Right kidney (tissue), 1 donor: ENCODE measurements around the gene PCAT7.
"Not testable (repeated sequence)": the region's sequence is repeated elsewhere in the genome, so short reads cannot be mapped to it uniquely, and the experiment has no call there.

Source experiments
- DNase-seq: peaks from one replicate; pipeline ENCODE4 v3.0.0-alpha.2; 2016

The PCAT7 gene

DNA sequence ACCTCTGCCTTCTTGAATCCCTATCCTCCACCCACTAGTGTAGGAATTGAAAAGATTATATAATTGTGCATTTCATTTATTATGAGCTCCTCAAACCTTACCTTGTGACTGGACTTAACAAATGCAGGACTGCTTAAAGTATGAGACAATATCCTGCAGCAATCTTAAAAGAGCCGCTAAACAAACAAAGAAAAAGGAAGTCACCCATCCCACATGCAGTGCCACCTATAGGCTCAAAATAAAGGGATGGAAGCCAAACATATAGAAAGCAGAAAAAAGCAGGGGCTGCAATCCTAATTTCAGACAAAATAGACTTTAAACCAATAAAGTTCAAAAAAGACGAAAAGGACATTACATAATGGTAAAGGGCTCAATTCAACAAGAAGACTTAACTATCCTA is 8.7 kb downstream of the PCAT7 start:
- no peak for DNase-seq

DNA sequence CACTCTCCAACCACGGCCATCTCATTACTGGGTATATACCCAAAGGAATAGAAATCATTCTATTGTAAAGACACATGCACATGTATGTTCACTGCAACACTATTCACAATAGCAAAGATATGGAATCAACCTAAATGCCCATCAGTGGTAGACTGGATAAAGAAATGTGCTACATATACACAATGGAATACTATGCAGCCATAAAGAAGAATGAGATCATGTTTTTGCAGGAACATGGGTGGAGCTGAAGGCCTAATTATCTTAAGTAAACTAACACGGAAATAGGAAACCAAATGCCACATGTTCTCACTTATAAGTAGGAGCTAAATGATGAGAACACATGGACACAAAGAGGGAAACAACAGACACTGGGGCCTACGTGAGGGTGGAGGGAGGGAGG is 9.4 kb downstream of the PCAT7 start:
- DNase-seq = not testable (repeated sequence)

DNA sequence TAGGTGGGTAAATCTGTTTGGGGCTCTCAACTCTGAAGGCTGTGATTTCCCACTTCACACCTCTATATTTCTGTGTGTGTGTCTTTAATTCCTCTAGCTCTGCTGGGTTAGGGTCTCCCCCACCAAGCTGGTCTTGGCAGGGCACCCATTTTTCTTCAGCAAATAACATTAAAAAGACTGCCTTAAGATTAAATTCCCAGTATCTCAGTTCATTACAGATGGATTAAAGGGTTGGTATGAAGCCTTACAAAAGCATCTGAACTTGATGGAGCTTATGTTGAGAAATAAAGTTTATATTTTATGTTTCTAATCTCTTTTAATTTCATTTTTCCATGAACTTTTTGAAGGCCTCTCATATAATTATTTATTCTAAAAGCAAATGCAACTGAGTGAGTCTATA is 11.7 kb downstream of the PCAT7 start:
- no peak for DNase-seq

DNA sequence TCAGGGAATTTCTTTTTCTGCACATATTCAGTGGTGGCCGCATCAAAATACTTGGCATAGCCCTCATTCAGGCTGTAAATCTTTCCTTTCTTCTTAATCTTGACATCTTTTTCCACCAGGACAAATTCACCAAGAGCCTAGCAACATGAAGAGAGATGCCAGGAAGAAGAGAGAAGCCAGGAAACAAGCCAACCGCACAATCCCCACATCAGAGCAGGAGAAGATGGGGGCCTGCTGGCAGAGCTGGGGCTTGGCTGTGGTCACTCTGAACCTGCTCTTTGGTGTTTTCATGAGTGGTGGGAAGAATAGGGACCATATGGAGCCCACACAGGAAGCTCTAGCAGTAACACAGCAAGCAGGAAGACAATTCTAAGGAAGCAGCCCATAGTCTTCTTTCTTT is 12.4 kb downstream of the PCAT7 start:
- DNase-seq = no peak

DNA sequence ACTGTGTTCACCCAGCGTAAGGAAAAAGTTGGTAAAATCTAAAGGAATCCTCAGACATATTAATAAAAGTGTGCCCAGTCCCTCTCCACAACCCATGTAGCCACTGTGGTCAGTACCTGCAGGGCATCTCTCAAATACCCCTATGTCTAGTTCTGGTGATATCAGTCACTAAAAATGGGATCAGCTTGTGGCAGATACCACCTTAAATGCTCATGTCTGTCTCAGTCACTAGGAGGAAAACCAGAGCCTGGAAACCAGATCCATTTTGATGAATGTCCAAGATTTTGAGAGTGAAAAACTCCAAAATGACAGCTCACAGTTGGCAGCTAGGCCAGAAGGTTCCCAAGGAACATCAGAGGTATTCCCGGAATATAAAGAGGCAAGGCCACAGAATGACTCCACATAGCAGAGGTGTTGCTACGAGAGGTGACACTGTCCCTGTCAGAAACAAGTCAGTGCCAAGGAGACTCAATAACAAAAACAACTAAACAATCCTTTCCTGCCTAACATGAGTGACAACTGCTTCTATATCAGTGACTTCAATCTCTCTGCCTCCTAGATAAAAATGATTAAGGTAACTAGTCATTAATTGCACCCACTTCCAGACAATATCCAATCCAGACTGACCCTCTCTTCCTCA is 13.5 kb downstream of the PCAT7 start:
- DNase-seq = no peak

DNA sequence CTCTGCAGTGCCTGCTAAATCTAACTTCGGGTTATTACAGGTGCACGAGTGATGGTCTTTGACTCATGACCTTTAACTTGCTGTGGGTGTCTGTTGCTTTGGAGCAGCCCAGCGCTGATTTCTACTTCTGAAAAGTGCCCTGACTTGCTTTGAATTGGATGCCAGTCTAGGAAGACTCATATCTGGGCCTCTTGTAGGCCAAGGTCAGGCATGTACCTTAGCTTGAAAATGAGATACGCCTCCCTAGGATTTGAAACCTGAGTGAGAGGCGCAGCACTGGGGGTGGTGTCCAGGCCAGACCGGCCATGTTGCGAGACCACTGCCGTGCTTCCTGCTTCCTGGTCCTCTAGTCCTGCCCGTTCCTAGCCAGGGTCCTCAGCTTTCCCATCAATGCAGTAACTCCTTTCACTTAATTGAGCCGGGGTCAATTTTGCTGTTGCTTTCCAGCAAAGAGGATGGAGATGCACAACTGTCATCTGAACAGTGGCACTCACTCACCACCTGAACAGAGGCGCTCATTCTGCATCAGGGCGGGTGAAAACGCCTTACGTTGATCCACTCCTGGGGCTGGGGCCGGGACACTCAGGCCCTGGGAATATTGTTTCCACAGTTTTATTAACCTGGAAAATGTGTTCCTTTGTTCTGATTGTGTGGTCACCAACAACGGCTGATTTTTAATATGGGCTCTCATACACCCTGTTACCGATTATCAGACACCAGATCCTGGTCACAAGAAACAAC is 14.3 kb downstream of the PCAT7 start:
- DNase-seq = no peak

DNA sequence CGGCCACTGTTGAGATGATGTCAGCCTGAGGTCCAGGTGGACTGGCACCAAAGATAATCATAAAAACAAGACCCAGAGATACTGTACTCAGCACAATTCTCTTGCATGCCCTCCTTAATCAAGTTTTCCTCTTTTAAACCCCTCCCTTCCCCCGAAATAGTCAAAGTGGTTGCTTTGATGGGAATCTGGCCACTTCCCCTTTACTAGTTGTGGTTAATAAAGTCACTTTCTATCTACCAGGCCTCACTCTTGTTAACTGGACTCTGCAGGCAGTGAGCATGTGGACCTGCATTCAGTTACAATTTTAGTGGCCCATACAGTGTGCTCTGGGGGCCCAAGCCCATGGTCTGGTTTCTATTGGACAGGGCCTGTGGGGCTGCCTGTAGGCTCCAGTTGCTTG is 21.2 kb downstream of the PCAT7 start:
- DNase-seq = no peak

DNA sequence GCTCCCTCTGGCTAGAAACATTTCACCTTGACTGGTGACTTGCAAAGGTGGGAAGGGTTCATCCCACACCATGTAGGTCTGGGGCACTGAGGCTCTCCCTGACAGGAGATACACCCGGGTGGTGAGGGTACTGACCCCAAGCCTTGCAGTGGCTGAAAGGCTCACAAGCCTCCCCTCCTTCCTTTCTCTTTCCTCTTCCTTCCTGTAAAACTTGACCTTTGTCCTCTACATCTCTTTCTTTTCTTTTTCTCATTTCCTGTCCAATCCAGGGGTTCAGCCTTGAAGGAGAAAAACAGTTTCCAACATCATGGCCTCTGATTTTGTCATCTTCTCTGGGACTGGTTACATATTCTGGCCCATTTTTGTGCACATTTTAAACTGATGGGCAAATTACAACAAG is 22.2 kb downstream of the PCAT7 start:
- DNase-seq = no peak

DNA sequence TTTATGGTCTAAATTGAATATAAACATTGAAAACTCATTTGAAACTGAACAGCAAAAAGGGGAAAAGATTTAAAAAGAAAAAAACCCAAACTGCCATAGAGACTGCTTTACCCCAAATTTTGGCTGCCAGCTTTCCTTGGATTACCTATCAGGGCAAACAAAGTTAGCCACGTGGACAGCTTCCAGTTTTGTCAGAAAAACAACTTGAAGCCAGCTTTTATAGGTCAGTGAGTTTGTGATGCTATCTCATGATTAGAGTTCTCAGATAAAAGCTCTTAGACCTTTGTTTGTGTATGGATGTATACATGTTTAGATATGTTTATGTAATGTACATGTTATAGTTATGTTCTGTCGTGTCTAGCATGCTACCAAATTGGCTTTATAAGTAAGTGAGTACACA is 22.7 kb downstream of the PCAT7 start:
- DNase-seq = no peak

DNA sequence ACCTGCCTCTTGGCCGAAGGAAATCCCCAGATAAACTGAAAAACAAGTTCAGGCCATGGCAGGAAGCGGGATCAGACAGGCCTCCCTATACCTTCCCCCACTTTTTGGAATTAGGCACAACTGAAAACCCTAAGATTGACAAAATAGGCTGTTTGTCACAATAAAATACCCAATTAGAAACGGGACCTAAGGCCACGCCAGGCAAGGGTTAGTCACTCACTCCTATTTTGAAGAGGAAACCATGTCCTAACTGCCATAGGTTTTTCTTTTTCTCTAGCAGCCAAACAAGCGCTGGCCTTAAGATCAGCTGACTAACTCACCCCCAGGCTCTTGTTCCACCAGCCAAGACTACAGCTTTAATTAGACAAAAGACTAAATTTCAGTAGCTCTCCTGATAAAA is 26.8 kb downstream of the PCAT7 start:
- DNase-seq = no peak

DNA sequence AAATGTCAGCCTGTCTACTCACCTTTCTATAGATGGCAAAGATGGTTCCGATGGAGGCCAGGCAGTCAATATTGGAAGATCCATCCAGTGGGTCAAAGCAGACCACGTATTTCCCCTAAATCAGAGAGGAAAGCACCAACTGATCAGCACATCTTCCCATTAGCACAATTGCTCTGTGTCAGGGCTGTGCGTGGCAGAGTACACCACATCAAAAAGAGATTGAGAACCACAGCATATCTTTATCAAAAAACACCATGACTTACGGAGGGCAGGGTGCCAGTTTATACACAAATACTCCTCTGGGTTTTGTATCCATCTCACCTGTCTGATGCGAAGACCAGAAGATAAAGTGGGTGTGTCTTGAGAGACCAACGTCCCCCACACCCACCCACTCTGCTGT is 29.7 kb downstream of the PCAT7 start:
- DNase-seq = no peak

DNA sequence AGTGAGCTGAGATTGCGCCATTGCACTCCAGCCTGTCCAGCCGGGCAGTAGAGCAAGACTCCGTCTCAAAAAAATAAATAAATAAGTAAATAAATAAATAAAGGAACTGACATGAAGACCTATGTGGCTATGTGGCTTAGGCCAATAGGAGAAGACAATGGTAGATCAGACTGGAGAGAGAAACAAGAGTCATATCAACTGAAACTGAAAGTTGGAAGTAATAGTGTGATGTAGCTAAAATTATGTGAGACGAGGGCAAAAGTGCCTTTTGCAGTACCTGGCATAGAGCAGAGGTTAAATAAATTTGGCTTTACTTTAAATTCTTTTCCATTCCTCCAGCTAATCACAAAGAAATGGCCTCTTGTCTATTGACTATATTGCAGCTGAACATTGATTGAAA is 31.4 kb downstream of the PCAT7 start:
- no peak for DNase-seq

DNA sequence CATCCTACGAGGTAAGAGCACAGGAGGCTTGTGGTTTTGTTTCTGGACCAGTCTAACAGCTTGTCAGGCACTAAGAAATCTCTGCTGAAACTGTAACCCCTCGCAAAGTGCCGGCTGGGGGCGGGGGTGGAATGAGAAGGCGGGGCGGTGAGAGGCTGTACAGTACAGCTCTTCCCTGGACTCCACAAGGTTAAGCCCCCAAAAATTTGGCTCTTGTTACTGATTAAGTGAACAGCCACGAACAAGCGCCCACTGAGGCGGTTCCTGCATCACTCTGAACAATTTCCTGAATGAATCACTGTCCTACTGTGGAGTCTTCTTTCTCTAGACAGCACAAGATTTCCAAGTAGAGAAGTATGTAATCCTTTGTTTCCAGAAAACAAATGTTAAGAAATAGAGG is 31.9 kb downstream of the PCAT7 start:
- DNase-seq = no peak

DNA sequence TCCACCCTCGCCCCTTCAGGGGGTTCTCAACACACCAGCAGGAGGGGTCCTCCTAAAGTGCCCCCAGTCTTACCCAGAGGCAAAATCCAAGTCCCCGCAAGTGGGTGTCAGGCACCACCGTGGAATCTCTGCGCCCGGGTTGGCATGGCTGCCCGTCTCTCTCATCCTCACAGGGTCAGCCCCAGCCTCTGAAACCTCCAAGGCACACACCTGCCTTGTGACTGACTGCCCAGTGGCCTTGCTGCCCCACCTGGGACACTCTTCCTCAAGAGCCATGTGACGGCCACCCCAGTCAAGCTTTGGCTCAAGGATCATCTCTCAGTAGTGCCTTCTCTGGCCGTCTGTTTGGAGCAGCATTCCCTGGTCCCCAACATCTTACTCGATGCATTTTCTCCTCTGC is 33.8 kb downstream of the PCAT7 start:
- DNase-seq = no peak

DNA sequence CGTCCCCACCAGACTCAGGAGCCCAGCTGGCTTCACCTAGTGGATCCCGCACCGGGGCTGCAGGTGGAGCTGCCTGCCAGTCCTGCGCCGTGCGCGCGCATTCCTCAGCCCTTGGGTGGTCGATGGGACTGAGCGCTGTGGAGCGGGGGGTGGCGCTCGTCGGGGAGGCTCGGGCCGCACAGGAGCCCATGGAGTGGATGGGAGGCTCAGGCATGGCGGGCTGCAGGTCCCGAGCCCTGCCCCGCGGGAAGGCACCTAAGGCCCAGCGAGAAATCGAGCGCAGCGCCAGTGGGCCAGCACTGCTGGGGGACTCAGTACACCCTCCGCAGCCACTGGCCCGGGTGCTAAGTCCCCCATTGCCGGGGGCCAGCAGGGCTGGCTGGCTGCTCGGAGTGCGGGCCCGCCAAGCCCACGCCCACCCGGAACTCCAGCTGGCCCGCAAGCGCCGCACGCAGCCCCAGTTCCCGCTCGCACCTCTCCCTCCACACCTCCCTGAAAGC is 36.2 kb downstream of the PCAT7 start:
- not testable (repeated sequence) for DNase-seq

DNA sequence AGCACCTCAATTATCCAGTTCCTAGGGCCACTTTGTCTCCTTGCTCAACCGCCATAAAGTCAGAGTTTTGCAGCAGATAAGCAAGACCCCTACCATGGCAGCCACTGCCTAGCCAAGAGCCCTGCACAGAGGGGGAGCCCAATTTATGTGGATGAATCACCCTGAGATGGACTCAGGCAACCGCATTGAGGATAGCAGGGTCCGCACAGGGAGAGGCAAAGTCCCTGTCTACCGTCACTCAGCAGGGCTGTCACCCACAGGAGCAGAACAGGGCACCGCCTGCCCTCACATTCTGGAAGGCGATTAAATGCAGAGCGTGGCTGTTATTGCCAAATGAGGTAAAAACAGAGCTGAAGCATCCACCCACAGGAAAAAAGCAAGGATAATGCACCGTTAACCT is 37.0 kb downstream of the PCAT7 start:
- DNase-seq = no peak

DNA sequence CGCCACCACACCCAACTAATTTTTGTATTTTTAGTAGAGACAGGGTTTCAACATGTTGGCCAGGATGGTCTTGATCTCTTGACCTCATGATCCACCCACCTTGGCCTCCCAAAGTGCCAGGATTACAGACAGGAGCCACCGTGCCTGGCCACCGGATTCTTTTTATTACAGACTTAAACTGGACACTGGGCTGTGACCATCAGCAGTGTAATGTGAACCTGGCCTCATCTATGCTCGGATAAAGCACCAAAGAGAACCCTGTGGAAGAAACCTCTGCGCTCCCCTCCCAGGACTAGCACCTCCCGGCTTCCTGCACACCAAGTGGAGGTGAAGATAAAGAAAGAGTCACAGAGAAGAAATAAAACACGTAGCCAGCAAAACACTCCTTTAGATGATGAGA is 37.8 kb downstream of the PCAT7 start:
- not testable (repeated sequence) for DNase-seq

DNA sequence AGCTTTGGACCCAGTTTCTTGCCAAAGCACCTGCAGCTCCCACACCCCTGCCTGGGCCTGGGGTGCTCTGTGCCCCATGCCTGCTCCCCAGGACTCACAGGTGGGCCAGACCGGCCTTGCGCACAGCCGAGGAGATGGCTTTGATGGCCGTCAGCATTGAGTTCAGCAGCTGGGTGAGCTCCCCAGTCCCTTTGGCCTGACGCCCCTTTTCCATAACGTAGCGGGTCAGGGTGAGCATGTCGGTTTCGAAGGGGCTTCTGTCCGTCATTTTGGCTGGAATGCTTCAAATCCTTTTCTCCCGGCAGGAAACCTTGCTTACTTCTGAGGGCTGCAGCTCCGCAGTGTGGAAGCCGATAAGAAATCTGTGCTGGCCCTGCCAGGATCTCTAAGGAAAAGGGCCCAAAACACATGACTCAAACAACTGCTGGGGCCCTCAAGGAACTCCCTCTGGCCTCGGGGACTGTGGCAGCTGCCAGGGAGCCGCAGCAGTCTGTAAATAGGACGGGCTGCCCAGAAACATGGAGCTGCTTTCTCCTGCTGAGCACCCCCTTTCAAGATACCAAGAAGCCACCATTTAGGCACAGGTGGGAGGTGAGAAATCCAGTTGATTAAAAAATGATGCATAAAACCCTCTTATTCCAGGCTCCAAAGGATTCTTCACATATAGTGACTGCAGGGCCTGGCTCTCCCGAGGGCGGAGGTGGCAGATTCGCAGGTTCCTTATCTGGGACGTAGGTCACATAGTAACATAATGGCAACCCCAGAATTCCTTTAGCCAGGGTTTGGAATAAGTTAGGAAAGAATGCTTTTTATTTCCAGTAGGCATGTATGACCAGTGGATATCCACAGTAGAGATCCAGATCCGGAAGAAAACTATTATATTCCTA is 38.8 kb downstream of the PCAT7 start, which contains the start of gene FBP2:
Gene FBP2, minus strand, starts transcription at position 366 of the 887 bp plus-strand sequence. Its CDS starts 98 bp downstream, at position 268.
- DNase-seq = no peak

DNA sequence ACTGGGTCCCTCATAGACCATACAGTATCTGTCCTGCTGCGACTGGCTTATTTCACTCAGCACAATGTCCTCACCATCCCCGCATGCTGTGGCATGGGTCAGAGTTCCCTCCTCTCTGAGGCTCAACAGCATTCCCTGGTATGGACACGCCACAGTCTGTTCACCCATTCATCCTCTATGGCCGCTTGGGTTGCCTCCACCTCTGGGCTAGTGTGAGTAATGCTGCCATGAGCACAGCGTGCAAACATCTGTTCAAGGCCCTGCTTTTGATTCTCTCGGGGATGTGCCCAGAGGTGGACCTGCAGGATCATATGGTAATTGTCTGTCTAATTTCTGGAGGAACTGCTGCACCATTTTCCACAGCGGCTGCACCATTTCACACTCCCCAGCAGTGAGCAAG is 44.2 kb downstream of the PCAT7 start:
- DNase-seq = no peak

DNA sequence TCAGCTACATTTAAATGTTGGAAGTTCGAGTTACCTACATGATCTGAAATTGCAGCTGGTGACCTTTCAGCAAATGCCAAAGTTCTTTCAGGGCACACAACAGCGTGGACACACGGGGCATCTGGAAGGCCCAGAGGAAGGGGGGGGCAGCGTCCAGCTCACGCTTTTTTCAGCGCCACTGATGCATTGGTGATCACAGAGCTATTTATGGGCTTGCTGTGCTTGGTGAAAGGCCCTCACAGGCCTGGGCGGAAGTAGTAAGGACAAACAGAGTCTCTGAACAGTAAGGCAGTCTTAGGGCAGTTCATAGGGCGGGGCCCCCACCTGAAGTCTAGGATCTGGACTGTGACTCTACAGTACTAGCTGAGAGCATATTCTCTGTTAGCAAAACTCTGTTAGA is 45.4 kb downstream of the PCAT7 start:
- no peak for DNase-seq

DNA sequence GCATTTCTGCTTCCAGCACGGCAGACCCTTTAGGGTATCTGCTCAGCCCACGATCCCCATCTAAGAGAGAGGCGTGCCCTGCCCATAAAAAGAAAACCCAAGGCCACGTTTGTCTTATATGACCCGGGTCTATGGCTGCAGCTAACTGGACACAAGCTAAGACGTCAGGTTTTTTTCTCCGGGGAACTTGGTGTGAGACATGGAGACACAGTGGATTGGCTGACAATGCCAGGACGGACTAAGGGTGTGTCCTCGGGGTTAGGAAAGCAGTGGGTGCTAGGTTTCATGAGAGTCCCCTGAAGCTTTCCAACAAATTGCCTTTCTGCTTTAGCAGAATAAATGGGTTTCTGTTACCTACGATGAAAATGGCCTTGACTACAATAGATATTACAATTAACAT is 45.8 kb downstream of the PCAT7 start:
- no peak for DNase-seq

DNA sequence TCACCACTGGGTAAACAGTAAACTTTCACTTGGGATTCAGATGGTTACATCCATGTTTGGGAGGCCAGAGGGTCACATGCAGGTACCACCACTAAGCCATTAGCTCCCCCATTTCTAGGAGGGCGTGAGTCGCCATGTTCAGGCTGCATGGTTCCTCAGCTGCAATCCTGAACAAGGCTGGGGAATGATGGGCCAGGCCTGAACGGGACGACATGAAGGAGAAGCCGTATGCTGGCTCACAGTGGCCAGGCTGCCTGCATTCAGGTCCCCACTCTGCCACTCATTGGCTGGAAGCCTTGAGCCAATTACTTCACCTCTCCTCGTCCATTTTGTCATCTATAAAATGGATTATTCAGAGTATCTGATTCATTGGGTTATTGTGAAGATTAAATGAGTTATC is 47.8 kb downstream of the PCAT7 start:
- DNase-seq = no peak
